Limb (tissue), 2 donors: ENCODE results near the gene DPM1.

Source experiments
- DNase-seq, 2 donors: peaks; one replicate each; pipeline ENCODE4 v3.0.0-alpha.2; 2016; ENCODE audit errors: extremely low spot score in 2 of 2

Gene DPM1

GRCh38 chr20:50900261-50900660 is 58.1 kb downstream of the DPM1 start:
- no peak for DNase-seq

- no peak for DNase-seq
These were observed 59.9 kb downstream of the DPM1 start for GRCh38 chr20:50898475-50898874.

- DNase-seq: no peak
These were observed 63.1 kb downstream of the DPM1 start for GRCh38 chr20:50895111-50895830.

- no peak for DNase-seq
These were observed 64.7 kb downstream of the DPM1 start for GRCh38 chr20:50893620-50894019.

GRCh38 chr20:50892394-50892793 is 65.9 kb downstream of the DPM1 start:
- no peak for DNase-seq

GRCh38 chr20:50891138-50891537 is 67.2 kb downstream of the DPM1 start:
- DNase-seq: no peak

- DNase-seq: no peak
These were observed 70.8 kb downstream of the DPM1 start for GRCh38 chr20:50887576-50887975.

- DNase-seq: no peak
These were observed 72.0 kb downstream of the DPM1 start for GRCh38 chr20:50886184-50886790.

- no peak for DNase-seq
These were observed 72.6 kb downstream of the DPM1 start for GRCh38 chr20:50885781-50886180.

- DNase-seq: no peak
These were observed 73.3 kb downstream of the DPM1 start for GRCh38 chr20:50885068-50885467.
